OCI-LY1 (cell line): ENCODE results near the gene CPXM2.

Experiments used
- EZH2 ChIP-seq: fragments of 200-600 bp; sonication (generic), shearing (Covaris generic); IDR thresholded peaks from 2 replicates; pipeline ENCODE4 v1.8.0; 2017; ENCODE audit warnings: borderline replicate concordance, mixed run types, mild to moderate bottlenecking, antibody characterized with exemption, low read length, moderate library complexity, mixed read lengths
- TF ChIP-seq, protein P1 (sequence below): fragments of 200-600 bp; sonication (generic), shearing (Covaris generic); IDR thresholded peaks from 2 replicates; pipeline ENCODE4 v1.5.1; 2017; ENCODE audit warnings: mild to moderate bottlenecking, antibody characterized with exemption, low read length, moderate library complexity, mixed read lengths

DNA sequence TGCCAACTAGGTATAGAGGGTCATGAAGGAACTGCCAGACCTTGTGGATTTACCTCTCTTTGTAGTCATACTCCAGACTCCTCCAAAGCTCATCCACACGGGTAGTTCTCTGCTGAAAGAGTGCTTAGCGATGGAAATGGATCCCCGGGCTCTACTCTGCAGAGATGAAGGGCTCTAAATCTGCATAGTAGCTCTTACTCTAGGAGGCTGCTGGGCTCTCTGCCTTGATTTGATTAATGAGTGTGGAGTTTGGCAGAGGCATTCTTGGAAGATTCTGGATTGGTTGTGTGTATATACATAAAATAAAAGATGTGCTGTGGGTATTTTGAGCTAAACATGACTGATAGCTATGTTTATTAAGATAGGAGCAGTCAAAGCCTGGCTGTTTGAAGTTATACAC is 21.3 kb upstream of the CPXM2 start:
- TF ChIP-seq, protein P1, sequence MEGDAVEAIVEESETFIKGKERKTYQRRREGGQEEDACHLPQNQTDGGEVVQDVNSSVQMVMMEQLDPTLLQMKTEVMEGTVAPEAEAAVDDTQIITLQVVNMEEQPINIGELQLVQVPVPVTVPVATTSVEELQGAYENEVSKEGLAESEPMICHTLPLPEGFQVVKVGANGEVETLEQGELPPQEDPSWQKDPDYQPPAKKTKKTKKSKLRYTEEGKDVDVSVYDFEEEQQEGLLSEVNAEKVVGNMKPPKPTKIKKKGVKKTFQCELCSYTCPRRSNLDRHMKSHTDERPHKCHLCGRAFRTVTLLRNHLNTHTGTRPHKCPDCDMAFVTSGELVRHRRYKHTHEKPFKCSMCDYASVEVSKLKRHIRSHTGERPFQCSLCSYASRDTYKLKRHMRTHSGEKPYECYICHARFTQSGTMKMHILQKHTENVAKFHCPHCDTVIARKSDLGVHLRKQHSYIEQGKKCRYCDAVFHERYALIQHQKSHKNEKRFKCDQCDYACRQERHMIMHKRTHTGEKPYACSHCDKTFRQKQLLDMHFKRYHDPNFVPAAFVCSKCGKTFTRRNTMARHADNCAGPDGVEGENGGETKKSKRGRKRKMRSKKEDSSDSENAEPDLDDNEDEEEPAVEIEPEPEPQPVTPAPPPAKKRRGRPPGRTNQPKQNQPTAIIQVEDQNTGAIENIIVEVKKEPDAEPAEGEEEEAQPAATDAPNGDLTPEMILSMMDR = no peak
- TF ChIP-seq EZH2 = no peak
